GM21619 (cell line): ENCODE data around the gene ANKRD55.
"Not testable (repeated sequence)": the region's sequence is repeated elsewhere in the genome, so short reads cannot be mapped to it uniquely, and the experiment has no call there.

Experiments
- ATAC-seq: cut with Tn5 transposase; IDR thresholded peaks from one replicate; pipeline ENCODE4 v1.9.1; 2021; ENCODE audit not compliant: unreplicated experiment

The ANKRD55 gene

GRCh38 chr5:56253924-56254323, 20.8 kb upstream of the ANKRD55 start:
- no peak for ATAC-seq

GRCh38 chr5:56253126-56253525, 20.0 kb upstream of the ANKRD55 start:
- no peak for ATAC-seq

- no peak for ATAC-seq
Measured at GRCh38 chr5:56251918-56252553, 18.9 kb upstream of the ANKRD55 start.

- no peak for ATAC-seq
Measured at GRCh38 chr5:56251440-56251839, 18.3 kb upstream of the ANKRD55 start.

- no peak for ATAC-seq
Measured at GRCh38 chr5:56250011-56250410, 16.9 kb upstream of the ANKRD55 start.

- not testable (repeated sequence) for ATAC-seq
Measured at GRCh38 chr5:56249085-56249484, 16.0 kb upstream of the ANKRD55 start.

- no peak for ATAC-seq
Measured at GRCh38 chr5:56247592-56247991, 14.5 kb upstream of the ANKRD55 start.

GRCh38 chr5:56246769-56247168, 13.6 kb upstream of the ANKRD55 start:
- ATAC-seq = no peak

GRCh38 chr5:56245481-56245880, 12.4 kb upstream of the ANKRD55 start:
- no peak for ATAC-seq

- ATAC-seq = no peak
Measured at GRCh38 chr5:56244627-56245026, 11.5 kb upstream of the ANKRD55 start.

- ATAC-seq = not testable (repeated sequence)
Measured at GRCh38 chr5:56242271-56242670, 9.1 kb upstream of the ANKRD55 start.

- ATAC-seq = no peak
Measured at GRCh38 chr5:56232538-56232937, 592 bp downstream of the ANKRD55 start.

- no peak for ATAC-seq
Measured at GRCh38 chr5:56230576-56230975, 2.6 kb downstream of the ANKRD55 start.

- no peak for ATAC-seq
Measured at GRCh38 chr5:56229111-56229510, 4.0 kb downstream of the ANKRD55 start.

- ATAC-seq = no peak
Measured at GRCh38 chr5:56228631-56229030, 4.5 kb downstream of the ANKRD55 start.

- no peak for ATAC-seq
Measured at GRCh38 chr5:56227691-56228090, 5.4 kb downstream of the ANKRD55 start.

- ATAC-seq = not testable (repeated sequence)
Measured at GRCh38 chr5:56223298-56223697, 9.8 kb downstream of the ANKRD55 start.

GRCh38 chr5:56221601-56222000, 11.5 kb downstream of the ANKRD55 start:
- ATAC-seq = not testable (repeated sequence)

GRCh38 chr5:56215019-56215830, 17.9 kb downstream of the ANKRD55 start:
- ATAC-seq = no peak

GRCh38 chr5:56213886-56214535, 19.1 kb downstream of the ANKRD55 start:
- not testable (repeated sequence) for ATAC-seq

GRCh38 chr5:56212130-56212879, 20.8 kb downstream of the ANKRD55 start:
- no peak for ATAC-seq
